HUES64 (cell line): ENCODE measurements around the gene OLFML1.

Source experiments
- H3K27ac ChIP-seq: 2 replicates; pipeline ENCODE4 v1.7.0; 2013; ENCODE audit warnings: low read depth, low read length, inconsistent platforms
- H3K27me3 ChIP-seq: 2 replicates; pipeline ENCODE4 v1.6.1; 2013; ENCODE audit warnings: mild to moderate bottlenecking, low read length; ENCODE audit not compliant: insufficient read depth
- H3K36me3 ChIP-seq: 2 replicates; pipeline ENCODE4 v1.6.1; 2013; ENCODE audit warnings: mild to moderate bottlenecking, low read length; ENCODE audit not compliant: insufficient read depth
- H3K4me1 ChIP-seq: 2 replicates; pipeline ENCODE4 v1.6.1; 2013; ENCODE audit warnings: mild to moderate bottlenecking, low read length, moderate library complexity; ENCODE audit not compliant: insufficient read depth
- H3K4me3 ChIP-seq: 2 replicates; pipeline ENCODE4 v1.5.1; 2013; ENCODE audit warnings: mild to moderate bottlenecking, low read length, moderate library complexity
- H3K9ac ChIP-seq: 2 replicates; pipeline ENCODE4 v1.6.1; 2013; ENCODE audit warnings: mild to moderate bottlenecking, low read depth, low read length
- H3K9me3 ChIP-seq: 2 replicates; pipeline ENCODE4 v1.6.1; 2013; ENCODE audit warnings: low read depth, low read length; ENCODE audit not compliant: insufficient read depth
- WGBS: fragments of 150-250, 120-280 bp; methylation state at CpG from one replicate; pipeline ENCODE4 v1.1.7; 2013; ENCODE audit warnings: missing lambda C conversion rate; 5-methylcytosine and 5-hydroxymethylcytosine counted together

The OLFML1 gene

GRCh38 chr11:7548659-7549274 lies 63.5 kb downstream of the OLFML1 start:
- no peaks in the 10 kb centered on the region for H3K36me3 ChIP-seq

GRCh38 chr11:7549681-7550080 lies 64.4 kb downstream of the OLFML1 start:
- Histone ChIP-seq H3K9me3 (no peaks in the 10 kb centered on the region), H3K4me3 (no peak overlapping the region), H3K9ac (no peak overlapping the region), H3K36me3 (no peaks in the 10 kb centered on the region), H3K4me1 (peaks cover 8% of the 10 kb centered on the region), H3K27me3 (no peaks in the 10 kb centered on the region), H3K27ac (no peak overlapping the region)
- 83% methylated on average over 4 of the region's 4 CpGs for whole genome bisulfite sequencing

More at GRCh38 chr11:7548659-7549274, 63.5 kb downstream of the OLFML1 start:
- Histone ChIP-seq H3K4me1 (peaks cover 8% of the 10 kb centered on the region), H3K4me3 (no peak overlapping the region), H3K9me3 (no peaks in the 10 kb centered on the region), H3K9ac (no peak overlapping the region), H3K27ac (no peak overlapping the region), H3K27me3 (no peaks in the 10 kb centered on the region)
- 55% methylated on average over 7 of the region's 7 CpGs for WGBS

- Histone ChIP-seq H3K9ac (no peak overlapping the region), H3K9me3 (no peaks in the 10 kb centered on the region), H3K4me1 (no peaks in the 10 kb centered on the region), H3K36me3 (no peaks in the 10 kb centered on the region), H3K27ac (no peak overlapping the region), H3K4me3 (no peak overlapping the region), H3K27me3 (no peaks in the 10 kb centered on the region)
- WGBS = 95% methylated on average over 1 of the region's 1 CpG
These were observed 66.3 kb downstream of the OLFML1 start for GRCh38 chr11:7551571-7551970.

GRCh38 chr11:7552666-7553065 lies 67.4 kb downstream of the OLFML1 start:
- 90% methylated on average over 4 of the region's 4 CpGs for WGBS
- H3K4me1 ChIP-seq = no peaks in the 10 kb centered on the region

GRCh38 chr11:7555052-7555699 lies 69.9 kb downstream of the OLFML1 start:
- Histone ChIP-seq H3K27me3 (no peaks in the 10 kb centered on the region), H3K9ac (no peak overlapping the region), H3K36me3 (no peaks in the 10 kb centered on the region), H3K4me1 (peaks cover 8% of the 10 kb centered on the region), H3K27ac (no peak overlapping the region), H3K4me3 (no peak overlapping the region), H3K9me3 (no peaks in the 10 kb centered on the region)
- WGBS = 90% methylated on average over 7 of the region's 7 CpGs

More at GRCh38 chr11:7552666-7553065, 67.4 kb downstream of the OLFML1 start:
- H3K27ac ChIP-seq = no peak overlapping the region
- no peaks in the 10 kb centered on the region for H3K9me3 ChIP-seq
- no peak overlapping the region for H3K4me3 ChIP-seq
- H3K9ac ChIP-seq = no peak overlapping the region
- H3K27me3 ChIP-seq = no peaks in the 10 kb centered on the region
- no peaks in the 10 kb centered on the region for H3K36me3 ChIP-seq

GRCh38 chr11:7558046-7558445 lies 72.7 kb downstream of the OLFML1 start:
- H3K36me3 ChIP-seq = no peaks in the 10 kb centered on the region
- H3K27ac ChIP-seq = no peak overlapping the region
- H3K27me3 ChIP-seq = no peaks in the 10 kb centered on the region
- H3K4me3 ChIP-seq = no peak overlapping the region
- peaks cover 13% of the 10 kb centered on the region for H3K4me1 ChIP-seq
- no peaks in the 10 kb centered on the region for H3K9me3 ChIP-seq
- H3K9ac ChIP-seq = no peak overlapping the region

GRCh38 chr11:7559398-7560283 lies 74.3 kb downstream of the OLFML1 start:
- Histone ChIP-seq H3K4me1 (peaks cover 18% of the 10 kb centered on the region), H3K9ac (no peak overlapping the region), H3K36me3 (no peaks in the 10 kb centered on the region), H3K4me3 (no peak overlapping the region), H3K27ac (no peak overlapping the region; the same call in 1 of the 2 replicates), H3K9me3 (no peaks in the 10 kb centered on the region), H3K27me3 (no peaks in the 10 kb centered on the region)
- WGBS = 89% methylated on average over 4 of the region's 4 CpGs
